Ishikawa (cell line): Measurements from ENCODE around the gene CERS6.

Source experiments
- CREB1 ChIP-seq: IDR thresholded peaks from 2 replicates; pipeline ENCODE4 v1.6.1; 2012; ENCODE audit warnings: low read depth
- EP300 ChIP-seq: IDR thresholded peaks from 2 replicates; pipeline ENCODE4 v1.6.1; 2012; ENCODE audit warnings: borderline replicate concordance
- MAX ChIP-seq: IDR thresholded peaks from 2 replicates; pipeline ENCODE4 v1.6.1; 2012
- TAF1 ChIP-seq: IDR thresholded peaks from 2 replicates; pipeline ENCODE4 v1.6.1; 2012; ENCODE audit warnings: low read depth, mild to moderate bottlenecking
- TCF12 ChIP-seq: IDR thresholded peaks from 2 replicates; pipeline ENCODE4 v1.6.1; 2012; ENCODE audit warnings: low read depth
- TEAD4 ChIP-seq: IDR thresholded peaks from 2 replicates; pipeline ENCODE4 v1.6.1; 2012
- USF1 ChIP-seq: IDR thresholded peaks from 2 replicates; pipeline ENCODE4 v1.6.1; 2012
- YY1 ChIP-seq: IDR thresholded peaks from 2 replicates; pipeline ENCODE4 v1.6.1; 2012; ENCODE audit warnings: low read depth

GRCh38 chr2:168649105-168649504 is 193.0 kb downstream of the CERS6 start:
- TF ChIP-seq TCF12 = no peak
- TF ChIP-seq EP300 = no peak
- no peak for TF ChIP-seq YY1
- no peak for TF ChIP-seq TEAD4
- no peak for TF ChIP-seq TAF1
- no peak for TF ChIP-seq USF1
- TF ChIP-seq CREB1 = no peak
- TF ChIP-seq MAX = no peak
